UCSD-AML1 (cell line): ENCODE results near the gene PDHA2.
"Not testable (repeated sequence)": the region's sequence is repeated elsewhere in the genome, so short reads cannot be mapped to it uniquely, and the experiment has no call there.

ENCODE experiments used
- DNase-seq: peaks from one replicate; lab custom pipeline; 2025; ENCODE audit not compliant: unreplicated experiment; lab: John Stamatoyannopoulos, UW

Gene PDHA2

DNA sequence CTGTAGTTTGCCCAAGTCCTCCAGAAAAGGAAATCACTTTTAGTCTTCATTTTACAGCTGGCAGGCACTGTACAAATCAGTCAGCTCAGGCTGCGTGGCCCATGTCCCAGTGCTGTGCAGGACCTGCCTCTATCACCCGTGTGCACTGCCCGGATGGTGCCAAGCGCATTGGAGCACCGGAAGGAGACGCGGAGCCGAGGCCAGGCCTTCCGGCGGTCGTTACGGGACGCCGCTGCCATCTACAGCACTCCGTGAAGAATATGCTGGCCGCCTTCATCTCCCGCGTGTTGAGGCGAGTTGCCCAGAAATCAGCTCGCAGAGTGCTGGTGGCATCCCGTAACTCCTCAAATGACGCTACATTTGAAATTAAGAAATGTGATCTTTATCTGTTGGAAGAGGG is at the start of gene PDHA2:
Gene PDHA2 (plus strand): TSS at position 203 of the 400 bp plus-strand sequence. CDS start 58 bp downstream, at position 261.
- no peak for DNase-seq

GRCh38 chr4:95798003-95798402 is 41.9 kb upstream of the PDHA2 start:
- DNase-seq = no peak

GRCh38 chr4:95798727-95799126 is 41.2 kb upstream of the PDHA2 start:
- no peak for DNase-seq

DNA sequence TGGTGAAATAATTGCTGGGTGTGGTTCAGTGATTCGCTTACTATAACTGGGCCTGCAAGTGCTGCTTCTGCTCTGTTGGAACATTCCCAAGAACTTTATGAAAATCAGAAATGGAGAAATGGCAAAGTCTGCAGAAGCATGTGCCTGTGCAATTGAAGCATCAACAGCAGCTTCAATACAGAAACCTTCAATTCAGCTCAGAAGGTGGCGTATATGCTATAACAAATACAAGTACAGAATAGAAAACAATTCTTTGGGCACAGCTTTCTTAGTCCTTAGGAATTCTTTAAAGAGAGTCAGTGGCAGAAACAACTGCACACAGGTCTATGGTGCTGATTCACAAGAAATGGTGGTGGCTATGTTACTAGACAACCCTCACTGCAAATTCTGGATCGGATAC is 18.0 kb upstream of the PDHA2 start:
- DNase-seq = no peak

GRCh38 chr4:95825546-95825945 is 14.3 kb upstream of the PDHA2 start:
- no peak for DNase-seq

DNA sequence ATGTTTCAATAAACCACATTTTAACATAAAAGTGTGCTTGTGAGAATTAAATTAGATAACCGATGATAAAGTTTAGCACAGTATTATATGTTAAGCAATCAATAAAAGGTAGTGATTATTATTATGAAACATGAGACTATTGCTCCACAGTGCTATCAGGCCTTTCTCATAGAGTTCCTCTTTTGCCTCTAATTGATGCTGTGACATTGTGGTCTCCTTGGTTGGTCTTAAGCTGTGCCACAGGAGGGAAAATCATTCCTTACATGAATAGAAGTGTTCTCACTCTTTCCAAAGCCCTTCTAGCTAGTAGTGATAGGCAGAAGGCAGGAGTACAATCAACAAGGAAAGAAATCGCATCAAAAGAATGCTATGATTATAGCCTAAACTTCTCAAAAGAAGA is 9.2 kb upstream of the PDHA2 start:
- DNase-seq = no peak

DNA sequence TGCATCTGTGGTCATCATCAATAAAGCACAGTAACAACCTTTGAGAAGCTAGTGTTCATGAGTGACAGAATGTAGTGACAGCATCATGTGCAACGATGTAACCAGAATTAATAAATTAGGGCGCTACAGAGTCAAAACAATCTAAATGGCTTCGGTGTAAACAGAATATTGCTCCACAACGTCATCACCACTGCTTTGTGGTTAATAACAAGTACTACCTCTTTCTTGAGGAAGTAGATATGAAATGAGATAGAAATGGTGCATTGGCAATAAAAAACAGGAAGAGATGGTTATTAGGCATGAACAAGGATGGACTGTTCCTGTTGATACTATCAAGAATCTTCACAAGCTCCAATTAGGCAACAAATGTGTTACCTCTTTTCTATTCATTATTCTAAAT is 8.7 kb upstream of the PDHA2 start:
- DNase-seq = no peak

DNA sequence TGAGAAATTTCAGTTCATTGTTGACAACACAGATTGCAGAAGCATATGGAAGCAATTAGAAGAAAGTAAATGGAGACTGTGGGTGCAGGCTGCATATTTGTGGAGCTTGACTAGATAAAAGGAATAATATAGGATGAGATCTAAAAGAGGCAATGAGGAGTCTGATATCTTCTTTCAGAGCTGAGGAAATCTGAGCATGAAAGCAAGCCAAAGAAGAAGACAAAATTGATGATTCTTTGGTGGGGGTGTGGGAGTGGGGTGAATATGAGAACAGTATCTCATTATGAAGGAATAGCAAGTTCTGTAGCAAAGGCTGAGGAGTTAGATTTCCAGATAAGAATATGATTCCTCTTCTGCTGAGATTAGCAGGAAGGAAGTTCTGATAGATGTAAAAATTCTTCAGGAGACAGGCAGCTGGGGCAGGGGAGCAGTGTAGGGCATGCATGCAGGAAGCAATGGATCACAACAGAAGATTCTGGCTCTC is 6.1 kb upstream of the PDHA2 start:
- DNase-seq = no peak

- no peak for DNase-seq
Measured at GRCh38 chr4:95835672-95836071, 4.2 kb upstream of the PDHA2 start.

DNA sequence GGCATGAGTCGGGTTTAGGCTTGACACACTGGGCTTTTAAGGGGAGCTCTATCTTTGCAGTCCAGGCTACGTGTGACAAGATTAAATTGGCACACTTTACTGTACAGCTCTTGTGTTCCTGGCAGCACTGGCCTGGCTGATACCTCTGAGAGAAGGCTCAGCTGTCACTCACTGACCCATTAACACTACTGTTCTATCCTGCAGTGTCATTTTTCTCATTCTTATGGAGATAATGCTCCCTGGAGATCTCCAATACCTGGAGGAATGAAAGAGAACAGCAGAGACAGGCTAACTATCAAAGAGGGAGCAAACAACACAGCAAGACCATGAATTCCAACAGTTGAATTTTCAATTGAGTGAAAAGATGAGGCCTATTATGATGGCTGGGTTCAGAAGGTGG is 1.7 kb upstream of the PDHA2 start:
- no peak for DNase-seq

DNA sequence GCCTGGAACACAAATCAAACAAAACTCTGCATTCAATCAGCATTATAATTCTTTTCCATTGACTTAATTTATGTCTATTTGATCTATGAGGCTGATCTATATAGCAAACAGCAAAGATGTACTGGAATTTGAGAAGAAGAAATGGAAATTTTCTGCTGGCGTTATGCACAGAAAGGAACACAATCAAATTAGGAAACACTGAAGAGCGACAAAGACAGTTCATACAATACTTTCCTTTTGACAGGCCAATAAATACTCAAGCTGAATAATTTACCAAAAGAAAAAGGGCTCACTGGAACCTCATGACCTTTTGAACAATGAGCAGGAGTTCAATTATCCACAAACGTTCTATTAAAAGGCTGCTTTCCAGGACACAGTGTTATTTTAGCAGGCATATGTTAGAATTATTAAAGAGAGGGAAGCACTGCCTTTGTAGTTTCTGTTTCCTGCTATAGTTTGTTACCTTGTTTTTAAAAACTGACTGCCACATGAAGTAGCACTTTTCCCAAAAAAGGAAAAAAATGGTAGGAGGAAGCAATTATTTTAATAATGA is 8.1 kb downstream of the PDHA2 start:
- no peak for DNase-seq

DNA sequence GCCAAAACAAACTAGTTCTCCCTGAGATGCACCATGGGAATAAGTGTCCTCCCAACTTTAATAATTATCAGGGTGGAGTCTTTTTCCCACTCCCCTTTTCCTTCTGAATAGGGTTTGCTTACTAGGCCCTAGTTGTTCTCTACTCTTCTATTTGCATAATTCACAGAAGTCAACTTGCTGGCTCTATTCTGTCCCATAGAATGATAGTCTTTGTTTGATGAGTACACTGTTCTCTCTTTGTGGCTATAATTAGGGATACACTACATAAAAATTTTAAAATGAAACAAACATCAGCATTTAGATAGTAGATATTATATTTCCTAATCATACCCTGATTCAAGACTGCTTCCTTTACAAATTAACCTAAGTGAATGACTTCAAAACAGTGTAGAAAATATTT is 10.3 kb downstream of the PDHA2 start:
- no peak for DNase-seq

DNA sequence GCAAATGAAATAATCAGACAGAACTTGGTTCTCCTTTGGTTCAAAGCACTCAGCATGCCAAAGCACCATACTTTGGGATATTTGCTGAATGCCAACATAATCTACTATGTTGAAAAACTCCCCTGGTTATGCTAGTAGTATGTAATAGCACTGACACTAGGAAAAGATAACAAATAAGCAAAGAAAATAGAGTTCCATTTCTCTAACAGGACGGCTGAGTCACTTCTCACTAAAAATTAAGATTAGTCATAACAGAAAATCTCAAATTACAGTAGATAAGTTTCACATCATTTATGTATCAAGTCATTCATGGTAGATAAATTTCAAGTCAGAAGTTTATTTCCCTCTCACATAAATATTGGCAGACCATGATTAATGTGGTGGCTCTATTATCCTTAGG is 17.9 kb downstream of the PDHA2 start:
- no peak for DNase-seq

DNA sequence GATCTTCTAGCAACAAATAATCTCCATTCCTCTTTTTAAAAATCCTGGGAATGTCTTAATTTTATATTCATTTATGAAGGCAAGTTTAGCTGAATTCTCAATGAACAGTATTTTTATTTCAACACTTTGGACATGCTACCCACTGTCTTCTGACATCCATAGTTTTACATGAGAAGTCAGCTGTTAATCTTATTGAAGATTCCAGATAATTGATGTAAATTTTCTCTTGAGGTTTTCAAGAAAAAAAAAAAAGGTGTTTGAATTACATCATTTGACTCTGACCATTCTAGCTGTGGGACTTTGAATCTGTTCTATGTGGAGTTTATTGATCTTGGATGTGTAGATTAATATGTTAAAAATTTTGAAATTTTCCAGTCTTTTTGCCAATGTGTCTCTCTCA is 28.0 kb downstream of the PDHA2 start:
- no peak for DNase-seq

DNA sequence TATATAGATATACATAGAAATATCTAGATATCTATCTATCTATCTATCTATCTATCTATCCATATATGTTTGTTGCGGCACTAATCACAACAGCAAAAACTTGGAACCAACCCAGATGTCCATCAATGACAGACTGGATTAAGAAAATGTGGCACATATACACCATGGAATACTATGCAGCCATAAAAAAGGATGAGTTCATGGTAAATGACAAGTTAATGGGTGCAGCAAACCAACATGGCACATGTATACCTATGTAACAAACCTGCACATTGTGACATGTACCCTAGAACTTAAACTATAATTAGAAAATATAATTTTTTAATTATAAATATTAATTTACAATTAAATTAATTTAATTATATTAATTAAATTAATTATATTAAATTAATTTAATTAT is 29.5 kb downstream of the PDHA2 start:
- not testable (repeated sequence) for DNase-seq

DNA sequence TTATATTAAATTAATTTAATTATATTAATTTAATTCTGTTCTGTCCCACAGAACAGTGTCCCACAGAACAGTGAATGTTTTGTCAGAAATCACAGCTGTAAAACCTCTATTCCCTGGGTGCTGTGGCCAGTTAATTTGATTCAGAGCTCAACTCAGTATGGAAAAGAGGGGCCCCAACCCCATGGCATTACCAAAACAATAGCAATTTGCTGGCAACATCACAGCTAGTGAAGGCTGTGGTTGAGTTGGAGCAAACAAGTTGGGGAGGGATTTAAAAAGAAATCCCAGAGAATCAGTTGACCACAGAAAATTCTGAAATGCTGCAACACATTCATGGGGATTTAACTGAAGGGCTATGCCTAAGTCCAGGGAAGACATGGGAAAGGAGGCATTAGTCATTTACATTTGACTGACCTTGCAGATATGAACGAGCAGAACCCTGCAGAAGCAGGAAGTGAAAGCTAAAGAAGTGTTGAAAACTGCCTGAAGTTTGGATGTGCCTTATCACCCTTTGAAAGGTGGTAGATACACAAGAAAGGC is 30.1 kb downstream of the PDHA2 start:
- DNase-seq = no peak

- DNase-seq = no peak
Measured at GRCh38 chr4:95877636-95878035, 37.7 kb downstream of the PDHA2 start.

GRCh38 chr4:95887551-95887950 is 47.7 kb downstream of the PDHA2 start:
- no peak for DNase-seq

GRCh38 chr4:95889662-95890061 is 49.8 kb downstream of the PDHA2 start:
- no peak for DNase-seq
